CD4-positive, alpha-beta T cell treated with Interleukin-4 for 4 hours (primary cell): ENCODE measurements around the gene LSM4.

Experiments
- DNase-seq: peaks from one replicate; pipeline ENCODE4 v3.0.0-alpha.2; 2020

The LSM4 gene

GRCh38 chr19:18271433-18271841, 51.4 kb downstream of the LSM4 start:
- no peak for DNase-seq

GRCh38 chr19:18270326-18270725, 52.5 kb downstream of the LSM4 start:
- no peak for DNase-seq

GRCh38 chr19:18269070-18269723, 53.7 kb downstream of the LSM4 start:
- DNase-seq: no peak

- no peak for DNase-seq
These were observed 55.8 kb downstream of the LSM4 start for GRCh38 chr19:18266771-18267686.

GRCh38 chr19:18265582-18265981, 57.3 kb downstream of the LSM4 start:
- no peak for DNase-seq

- DNase-seq: no peak
These were observed 57.8 kb downstream of the LSM4 start for GRCh38 chr19:18264971-18265540.

- DNase-seq: no peak
These were observed 58.6 kb downstream of the LSM4 start for GRCh38 chr19:18264137-18264854.

GRCh38 chr19:18263324-18264136, 59.3 kb downstream of the LSM4 start:
- DNase-seq: no peak

GRCh38 chr19:18262917-18263316, 60.0 kb downstream of the LSM4 start:
- no peak for DNase-seq

GRCh38 chr19:18262144-18262543, 60.7 kb downstream of the LSM4 start:
- DNase-seq: no peak

GRCh38 chr19:18261474-18261873, 61.4 kb downstream of the LSM4 start:
- no peak for DNase-seq

- no peak for DNase-seq
These were observed 63.0 kb downstream of the LSM4 start for GRCh38 chr19:18259893-18260292.

- no peak for DNase-seq
These were observed 65.1 kb downstream of the LSM4 start for GRCh38 chr19:18257503-18258470.
